ENCODE measurements around the gene CEMIP.

Gene CEMIP

DNA sequence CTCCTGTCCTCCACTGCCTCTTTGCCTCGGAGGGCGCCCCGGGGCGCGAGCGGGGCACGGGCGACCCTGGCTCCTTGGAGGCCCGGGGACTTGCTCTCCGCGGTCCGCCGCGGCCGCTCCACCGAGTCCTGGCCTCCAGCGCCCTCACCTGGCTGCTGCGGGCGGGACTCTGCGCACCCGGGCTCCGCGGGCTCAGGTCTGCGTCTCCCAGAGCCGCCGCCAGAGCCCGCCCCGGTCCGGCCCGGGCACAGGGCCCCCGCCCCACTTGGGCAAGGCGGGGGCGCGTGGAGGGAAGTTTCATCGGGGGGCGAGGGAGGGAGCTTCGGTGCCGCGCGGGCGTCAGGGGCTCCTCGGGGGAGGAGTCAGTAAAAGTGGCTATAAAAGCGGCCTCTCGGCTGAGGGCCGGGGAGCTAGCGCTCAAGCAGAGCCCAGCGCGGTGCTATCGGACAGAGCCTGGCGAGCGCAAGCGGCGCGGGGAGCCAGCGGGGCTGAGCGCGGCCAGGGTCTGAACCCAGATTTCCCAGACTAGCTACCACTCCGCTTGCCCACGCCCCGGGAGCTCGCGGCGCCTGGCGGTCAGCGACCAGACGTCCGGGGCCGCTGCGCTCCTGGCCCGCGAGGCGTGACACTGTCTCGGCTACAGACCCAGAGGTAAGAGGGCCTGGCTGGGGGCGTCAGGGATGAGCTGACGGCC lies at the start of gene CEMIP:
Gene CEMIP, plus strand, starts transcription at position 407 of the 694 bp plus-strand sequence. CDS start 94,510 bp downstream, outside the sequence.
- in situ Hi-C loops (cut with HindIII; ENCODE audit: low pct_ligation_motif_present, low pct_unique_long_range_greater_than_20kb, low sequenced_read_pairs), result no loop called here
- peak; percentile 72 for DNase-seq

DNA sequence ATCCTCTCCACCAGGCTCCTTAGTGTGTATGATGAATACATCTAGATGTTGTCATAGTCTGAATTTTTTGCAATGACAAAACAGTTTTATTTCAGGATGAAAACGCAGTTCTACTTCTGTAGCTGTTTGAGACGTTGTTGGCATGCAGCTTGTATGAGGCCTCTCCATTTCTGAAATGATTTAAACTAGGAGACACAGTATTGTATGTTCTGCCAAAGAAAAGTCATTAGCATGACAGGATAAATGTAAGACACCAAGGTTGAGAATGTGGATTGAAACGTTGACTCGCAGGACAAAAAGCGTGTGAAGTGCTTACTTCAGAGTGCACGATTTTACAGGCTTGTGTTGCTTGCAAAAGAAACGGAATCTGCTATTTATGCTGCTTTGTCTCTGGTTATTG lies 48.8 kb upstream of the CEMIP start:
- no peak for DNase-seq
- in situ Hi-C loops (cut with HindIII; ENCODE audit: low pct_ligation_motif_present, low pct_unique_long_range_greater_than_20kb, low sequenced_read_pairs), result no loop called here

- no peak for DNase-seq
- in situ Hi-C loops (cut with HindIII; ENCODE audit: low pct_ligation_motif_present, low pct_unique_long_range_greater_than_20kb, low sequenced_read_pairs), result no loop called here
Observed at GRCh38 chr15:80730926-80731325, 48.2 kb upstream of the CEMIP start.

DNA sequence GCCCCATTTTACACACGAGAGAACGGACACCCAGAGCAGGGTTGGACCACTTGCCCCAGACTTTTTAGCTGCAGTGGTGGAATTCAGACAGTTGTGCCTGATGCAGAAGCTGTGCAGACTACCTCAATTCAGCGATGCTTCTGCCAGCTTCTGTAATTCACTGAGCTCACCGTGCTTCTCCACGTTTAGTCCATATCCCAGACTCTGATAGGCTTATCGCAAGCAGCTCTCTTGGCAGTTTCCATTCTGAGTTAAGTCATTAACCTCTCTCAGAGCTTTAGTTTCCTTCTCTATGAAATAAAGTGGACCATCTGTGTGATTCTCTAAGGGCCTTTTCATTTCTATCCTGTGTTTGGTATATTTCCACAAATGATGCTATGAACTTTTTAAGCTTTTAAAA lies 47.0 kb upstream of the CEMIP start:
- no peak for DNase-seq
- in situ Hi-C loops (cut with HindIII; ENCODE audit: low pct_ligation_motif_present, low pct_unique_long_range_greater_than_20kb, low sequenced_read_pairs), result no loop called here

DNA sequence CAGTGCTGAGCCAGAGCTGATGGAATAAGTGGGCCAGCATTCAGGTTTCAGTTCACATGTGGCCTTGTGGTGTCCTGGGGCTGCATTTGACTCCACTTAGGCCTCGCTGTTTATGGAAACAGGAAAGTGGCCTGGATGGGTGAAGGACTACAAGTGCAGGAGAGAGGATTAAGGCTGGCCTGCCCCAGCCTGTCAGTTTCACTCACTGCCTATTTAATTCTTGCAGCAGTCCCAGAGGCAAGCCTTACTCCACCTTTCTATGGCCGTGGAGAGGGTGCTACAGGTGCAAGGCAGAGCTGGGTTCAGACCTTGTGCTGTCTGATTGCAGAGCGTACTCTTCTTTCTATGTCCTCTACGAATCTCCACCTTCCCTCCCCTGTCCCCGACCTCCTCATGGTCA lies 46.4 kb upstream of the CEMIP start:
- no peak for DNase-seq
- in situ Hi-C loops (cut with HindIII; ENCODE audit: low pct_ligation_motif_present, low pct_unique_long_range_greater_than_20kb, low sequenced_read_pairs), result no loop called here

DNA sequence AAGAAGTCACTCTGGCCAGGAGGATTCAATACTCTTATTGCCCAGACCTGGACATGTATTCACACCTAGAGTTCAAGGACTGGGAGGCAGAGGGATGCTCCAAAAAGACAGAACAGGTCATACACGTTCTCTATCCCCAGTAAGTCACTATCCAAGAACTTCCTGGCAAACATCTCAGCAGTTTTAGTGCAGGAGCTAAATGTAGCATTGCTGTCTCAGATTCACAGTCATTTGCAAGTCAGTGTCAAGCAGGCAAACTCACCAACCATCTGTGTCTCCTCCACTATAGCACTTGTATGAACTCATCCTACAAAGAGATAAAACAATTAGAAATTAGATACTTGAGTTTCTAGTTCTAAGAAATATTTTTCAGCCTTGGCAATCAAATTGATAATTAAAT lies 45.7 kb upstream of the CEMIP start:
- DNase-seq, result no peak
- in situ Hi-C loops (cut with HindIII; ENCODE audit: low pct_ligation_motif_present, low pct_unique_long_range_greater_than_20kb, low sequenced_read_pairs), result no loop called here

GRCh38 chr15:80735344-80735743 lies 43.8 kb upstream of the CEMIP start:
- in situ Hi-C loops (cut with HindIII; ENCODE audit: low pct_ligation_motif_present, low pct_unique_long_range_greater_than_20kb, low sequenced_read_pairs), result no loop called here
- no peak for DNase-seq

DNA sequence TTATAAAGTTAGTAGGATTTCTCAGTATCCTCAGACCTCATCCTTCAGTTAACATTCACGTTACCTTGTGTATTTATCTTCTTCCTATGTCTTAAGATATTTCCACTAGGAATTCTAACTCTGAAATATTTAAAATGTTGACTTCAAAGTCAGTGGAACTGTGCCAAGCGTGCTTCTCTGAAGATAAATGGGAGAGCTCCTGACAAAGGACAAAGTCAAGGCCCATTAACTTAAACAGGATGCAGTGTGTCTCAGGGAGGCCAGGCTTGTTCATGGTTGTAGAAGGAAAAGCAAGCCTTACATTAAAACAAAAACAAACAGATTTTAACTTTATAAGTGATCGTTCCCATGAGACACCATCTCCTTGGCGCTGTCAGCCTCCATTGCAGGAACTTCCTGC lies 42.6 kb upstream of the CEMIP start:
- in situ Hi-C loops (cut with HindIII; ENCODE audit: low pct_ligation_motif_present, low pct_unique_long_range_greater_than_20kb, low sequenced_read_pairs), result no loop called here
- DNase-seq, result no peak

- in situ Hi-C loops (cut with HindIII; ENCODE audit: low pct_ligation_motif_present, low pct_unique_long_range_greater_than_20kb, low sequenced_read_pairs), result no loop called here
- no peak for DNase-seq
Observed at GRCh38 chr15:80739919-80740318, 39.3 kb upstream of the CEMIP start.

DNA sequence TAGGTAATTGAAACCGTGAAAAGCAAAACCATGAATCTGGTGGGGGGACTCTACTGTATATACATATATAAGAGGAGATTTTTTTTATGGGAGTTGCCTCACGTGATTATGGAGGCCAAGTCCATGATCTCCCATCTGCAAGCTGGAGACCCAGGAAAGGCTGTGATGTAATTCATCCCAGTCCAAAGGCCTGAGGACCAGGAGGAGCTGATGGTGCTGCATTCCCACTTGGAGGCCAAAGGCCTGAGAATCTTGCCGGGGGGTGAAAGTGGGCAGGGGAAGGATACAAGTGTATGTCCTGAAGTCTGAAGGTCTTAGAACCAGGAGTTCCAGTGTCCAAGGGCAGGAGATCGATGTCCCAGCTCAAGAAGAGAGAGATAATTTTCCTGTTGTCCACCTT lies 37.1 kb upstream of the CEMIP start:
- in situ Hi-C loops (cut with HindIII; ENCODE audit: low pct_ligation_motif_present, low pct_unique_long_range_greater_than_20kb, low sequenced_read_pairs), result no loop called here

DNA sequence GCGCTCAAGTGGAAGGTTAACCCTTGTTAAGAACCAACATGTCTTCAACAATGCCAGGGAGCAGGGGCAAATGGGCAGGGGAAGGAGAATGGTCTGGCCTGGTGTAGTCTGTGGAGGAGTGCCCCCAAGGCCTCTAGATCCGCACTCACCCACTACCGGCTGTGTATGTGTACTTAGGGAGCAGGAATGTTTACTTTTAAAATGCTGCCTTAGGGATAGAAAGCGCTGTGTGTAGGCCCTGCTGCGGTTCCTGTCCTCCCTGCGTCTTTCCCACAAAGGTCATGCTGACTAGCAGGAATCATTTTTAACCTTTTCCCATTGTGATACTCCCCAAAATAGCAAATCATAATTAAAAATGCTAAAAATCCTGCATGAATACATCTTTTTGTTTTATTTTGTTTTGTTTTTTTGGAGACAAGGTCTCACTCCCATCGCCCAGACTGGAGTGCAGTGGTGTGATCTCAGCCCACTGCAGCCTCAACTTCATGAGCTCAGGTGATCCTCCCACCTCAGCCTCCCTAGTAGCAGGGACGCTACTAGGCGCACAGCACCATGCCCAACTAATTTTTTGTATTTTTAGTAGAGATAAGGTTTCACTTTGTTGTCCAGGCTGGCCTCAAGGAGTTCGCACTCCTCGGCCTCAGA lies 35.9 kb upstream of the CEMIP start:
- in situ Hi-C loops (cut with HindIII; ENCODE audit: low pct_ligation_motif_present, low pct_unique_long_range_greater_than_20kb, low sequenced_read_pairs), result no loop called here
- DNase-seq, result no peak

More for the DNA sequence above, 37.1 kb upstream of the CEMIP start:
- DNase-seq, result no peak

DNA sequence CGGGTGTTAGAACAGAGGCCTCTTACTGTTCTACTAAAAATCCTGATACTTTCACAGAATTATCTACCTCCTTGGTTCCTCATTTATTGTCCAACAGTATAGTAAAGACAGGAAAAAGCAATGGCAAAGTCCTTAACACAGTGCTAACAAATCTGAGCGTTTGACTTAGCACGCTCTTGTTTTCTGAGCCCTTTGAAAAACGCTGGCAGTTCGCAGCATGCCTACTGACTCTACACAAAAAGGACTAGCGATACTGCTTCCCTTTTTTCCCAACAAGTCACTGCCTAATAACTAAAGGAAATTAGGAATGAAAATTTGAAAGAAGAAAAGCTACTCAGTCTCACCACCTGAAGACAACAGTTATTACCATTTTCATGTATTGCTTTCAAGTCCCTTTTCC lies 34.8 kb upstream of the CEMIP start:
- in situ Hi-C loops (cut with HindIII; ENCODE audit: low pct_ligation_motif_present, low pct_unique_long_range_greater_than_20kb, low sequenced_read_pairs), result no loop called here
- no peak for DNase-seq

GRCh38 chr15:80744826-80745225 lies 34.3 kb upstream of the CEMIP start:
- no peak for DNase-seq
- in situ Hi-C loops (cut with HindIII; ENCODE audit: low pct_ligation_motif_present, low pct_unique_long_range_greater_than_20kb, low sequenced_read_pairs), result no loop called here

- in situ Hi-C loops (cut with HindIII; ENCODE audit: low pct_ligation_motif_present, low pct_unique_long_range_greater_than_20kb, low sequenced_read_pairs), result no loop called here
- DNase-seq, result no peak
Observed at GRCh38 chr15:80745888-80746287, 33.3 kb upstream of the CEMIP start.

GRCh38 chr15:80747317-80748053 lies 31.7 kb upstream of the CEMIP start:
- in situ Hi-C loops (cut with HindIII; ENCODE audit: low pct_ligation_motif_present, low pct_unique_long_range_greater_than_20kb, low sequenced_read_pairs), result no loop called here

DNA sequence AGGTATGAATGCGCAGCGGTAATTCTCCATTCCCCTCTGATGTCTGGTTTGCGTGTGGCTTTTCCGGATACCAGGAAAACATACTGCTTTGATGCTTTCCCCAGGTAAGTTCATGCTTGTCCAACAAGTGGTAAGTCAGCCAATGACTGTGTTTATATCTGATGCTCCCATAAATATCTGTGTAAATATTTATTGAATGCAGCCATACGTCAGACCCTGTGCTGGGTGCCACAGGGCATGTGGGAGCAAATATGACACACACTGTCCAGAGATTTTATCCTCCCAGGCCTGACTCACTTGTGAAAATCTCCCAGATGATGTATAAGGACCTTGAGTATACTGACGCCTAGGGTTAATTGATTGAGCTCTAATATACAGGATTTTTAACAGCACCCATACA lies 29.6 kb upstream of the CEMIP start:
- in situ Hi-C loops (cut with HindIII; ENCODE audit: low pct_ligation_motif_present, low pct_unique_long_range_greater_than_20kb, low sequenced_read_pairs), result no loop called here
- no peak for DNase-seq

More at GRCh38 chr15:80747317-80748053, 31.7 kb upstream of the CEMIP start:
- DNase-seq, result no peak

DNA sequence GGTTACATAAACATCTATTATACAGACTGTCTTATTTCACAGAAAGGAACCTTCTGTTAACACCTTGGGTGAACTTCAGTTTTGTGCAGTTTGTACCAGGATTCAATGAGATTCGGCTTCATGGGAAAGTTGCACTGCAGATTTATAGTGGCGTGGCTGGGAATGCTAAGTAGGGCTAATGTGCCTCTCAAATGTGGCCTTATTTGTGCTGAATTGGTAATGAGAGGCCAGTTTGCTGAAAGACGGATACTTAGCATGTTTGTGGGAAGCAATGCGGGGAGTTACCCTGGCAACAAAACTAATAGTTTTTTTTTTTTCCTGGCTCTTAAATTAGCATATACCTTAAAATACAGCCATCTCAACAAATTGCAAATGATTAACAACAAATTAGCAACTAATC lies 28.6 kb upstream of the CEMIP start:
- no peak for DNase-seq
- in situ Hi-C loops (cut with HindIII; ENCODE audit: low pct_ligation_motif_present, low pct_unique_long_range_greater_than_20kb, low sequenced_read_pairs), result no loop called here

DNA sequence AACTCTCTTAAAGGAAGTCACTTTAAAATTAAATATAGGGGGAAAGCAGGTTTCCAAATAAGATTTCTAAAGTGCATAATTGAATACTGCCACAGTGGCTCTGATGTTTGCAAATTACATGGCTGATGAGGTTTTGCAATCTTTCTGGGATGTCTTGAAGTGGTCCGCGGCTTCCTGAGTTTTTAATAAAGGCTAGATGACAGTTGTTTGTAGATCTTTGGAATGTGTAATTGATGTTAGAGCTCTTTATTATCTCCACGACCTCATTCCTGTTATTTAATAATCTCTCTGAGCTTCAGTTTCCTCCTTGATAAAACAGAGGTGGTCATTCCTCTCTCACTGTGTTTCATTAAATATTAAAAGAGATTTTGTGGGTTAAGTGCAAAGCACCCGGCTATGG lies 27.0 kb upstream of the CEMIP start:
- in situ Hi-C loops (cut with HindIII; ENCODE audit: low pct_ligation_motif_present, low pct_unique_long_range_greater_than_20kb, low sequenced_read_pairs), result no loop called here
- DNase-seq, result no peak

DNA sequence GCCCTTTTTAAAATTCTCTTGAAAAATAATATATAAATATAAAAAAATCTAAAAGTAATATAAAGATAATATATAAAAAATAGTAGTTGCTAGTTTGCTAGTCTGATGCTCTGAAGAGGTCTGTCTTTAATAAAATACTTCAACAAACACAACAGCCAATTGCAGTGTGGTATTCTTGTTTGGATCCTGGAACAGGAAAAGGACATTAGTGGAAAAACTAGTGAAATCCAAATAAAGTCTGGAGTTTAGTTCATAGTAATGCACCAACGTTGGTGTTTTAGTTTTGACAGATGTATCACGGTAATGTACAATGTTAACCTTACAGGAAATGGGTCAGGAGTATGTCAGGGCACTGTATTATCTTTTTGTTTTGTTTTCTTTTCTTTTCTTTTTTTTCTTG lies 26.0 kb upstream of the CEMIP start:
- in situ Hi-C loops (cut with HindIII; ENCODE audit: low pct_ligation_motif_present, low pct_unique_long_range_greater_than_20kb, low sequenced_read_pairs), result no loop called here
- no peak for DNase-seq

- in situ Hi-C loops (cut with HindIII; ENCODE audit: low pct_ligation_motif_present, low pct_unique_long_range_greater_than_20kb, low sequenced_read_pairs), result no loop called here
Observed at GRCh38 chr15:80754014-80754413, 25.2 kb upstream of the CEMIP start.

More at GRCh38 chr15:80754014-80754413, 25.2 kb upstream of the CEMIP start:
- DNase-seq, result no peak
